ENCODE results near the gene MSX2. TPM values are rescaled to one million over a fixed set of nuclear protein-coding genes. Genes with fewer than 3 reads are reported as not detected.

Gene MSX2
- total RNA-seq, 5 donors from 2014 or later (not counting 1 experiment from before 2014, with no cell fraction given) = not detected

DNA sequence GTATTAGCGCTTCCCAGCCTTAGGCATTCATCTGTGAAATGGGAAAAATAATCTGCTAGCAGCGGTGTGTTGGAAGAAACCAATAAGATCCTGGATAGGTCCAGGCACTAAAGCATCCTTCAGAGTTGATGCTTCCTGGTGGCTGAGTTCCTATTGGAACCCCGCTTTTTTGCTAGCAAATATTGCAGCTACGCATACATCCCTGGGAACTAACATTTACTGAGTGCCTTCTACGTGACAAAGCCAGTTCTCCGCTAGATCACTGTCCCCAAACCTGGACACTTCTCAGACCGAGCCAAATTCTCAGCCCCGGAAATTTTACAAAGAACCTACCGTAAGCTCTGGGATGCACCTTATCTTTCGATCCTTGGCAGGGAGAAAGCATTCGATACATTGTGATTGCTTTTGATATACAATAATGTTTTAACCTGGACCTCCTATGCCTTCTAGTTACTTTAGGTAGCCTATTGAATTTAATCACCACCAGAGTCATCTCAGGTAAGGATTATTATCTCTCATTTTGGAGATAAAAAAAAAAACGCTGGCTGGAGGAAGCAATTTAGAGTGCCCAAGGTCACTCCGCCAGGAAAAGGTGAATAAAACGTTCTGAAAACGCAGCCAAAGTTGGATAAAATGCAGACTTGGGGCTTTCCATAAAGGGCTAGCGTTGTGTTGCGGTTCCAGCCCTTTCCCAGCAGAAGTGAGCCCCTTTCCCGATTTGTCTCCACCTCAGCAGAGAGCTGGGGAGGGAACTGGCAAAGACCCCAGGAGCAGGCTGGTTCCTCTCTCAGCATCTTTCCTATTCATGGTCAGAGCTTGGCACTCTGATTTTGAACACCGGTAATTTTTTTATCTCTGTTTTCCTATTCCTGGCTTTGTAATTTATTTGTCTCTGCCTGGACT lies 2.6 kb upstream of the MSX2 start:
- Histone ChIP-seq H3K27me3 (replicated peaks in 1 of 2; ENCODE audit: control insufficient read depth in 2 of 2, extremely low read depth in 1 of 2, insufficient read depth in 2 of 2, low read length in 1 of 2) (peaks cover 44 to 67% of the 10 kb centered on the region in 2 experiments), H3K27ac (ENCODE audit: low read length) (no peak overlapping the region), H3K4me3 (ENCODE audit: control insufficient read depth in 1 of 2, extremely low read depth in 1 of 2, low read length in 1 of 2) (no peak overlapping the region), H3K9me3 (no peaks in the 10 kb centered on the region), H3K4me1 (ENCODE audit: control insufficient read depth in 1 of 2, extremely low read depth in 1 of 2, insufficient read depth in 2 of 2, low read length in 2 of 2) (peaks cover 0 to 8% of the 10 kb centered on the region in 2 experiments), H3K36me3 (ENCODE audit: control insufficient read depth in 2 of 2, extremely low read depth in 1 of 2, insufficient read depth in 1 of 2, low read length in 1 of 2) (no peaks in the 10 kb centered on the region)
- Mint-ChIP-seq H3K4me1 (peaks cover 8 to 23% (median 15%) of the 10 kb centered on the region in 3 donors), H3K27me3 (peaks cover 65 to 87% of the 10 kb centered on the region in 2 donors), H3K27ac (no peak overlapping the region), H3K9me3 (no peaks in the 10 kb centered on the region), H3K4me3 (no peak overlapping the region), H3K36me3 (no peaks in the 10 kb centered on the region)
- ATAC-seq (replicated peaks in 1 of 4) = no peak
- 19% methylated on average over 13 of the region's 19 CpGs for WGBS (ENCODE audit: insufficient coverage)
- ChIA-PET CTCF (no interaction called here), POLR2A (no interaction called here)
- no peak for DNase-seq

- H3K4me1 Mint-ChIP-seq = peaks cover 8 to 23% (median 15%) of the 10 kb centered on the region in 3 donors
- Histone ChIP-seq H3K9me3 (no peaks in the 10 kb centered on the region), H3K27ac (ENCODE audit: low read length) (no peak overlapping the region), H3K36me3 (ENCODE audit: control insufficient read depth in 2 of 2, extremely low read depth in 1 of 2, insufficient read depth in 1 of 2, low read length in 1 of 2) (no peaks in the 10 kb centered on the region), H3K4me3 (ENCODE audit: control insufficient read depth in 1 of 2, extremely low read depth in 1 of 2, low read length in 1 of 2) (no peak overlapping the region), H3K4me1 (ENCODE audit: control insufficient read depth in 1 of 2, extremely low read depth in 1 of 2, insufficient read depth in 2 of 2, low read length in 2 of 2) (peaks cover 0 to 8% of the 10 kb centered on the region in 2 experiments), H3K27me3 (replicated peaks in 1 of 2; ENCODE audit: control insufficient read depth in 2 of 2, extremely low read depth in 1 of 2, insufficient read depth in 2 of 2, low read length in 1 of 2) (peaks cover 46 to 73% of the 10 kb centered on the region in 2 experiments)
- ChIA-PET CTCF (no interaction called here), POLR2A (no interaction called here)
- DNase-seq (no peak), ATAC-seq (replicated peaks in 1 of 4) (no peak)
- no peak overlapping the region for H3K27ac Mint-ChIP-seq
- no peaks in the 10 kb centered on the region for H3K9me3 Mint-ChIP-seq
- peaks cover 70 to 89% of the 10 kb centered on the region in 2 donors for H3K27me3 Mint-ChIP-seq
- H3K36me3 Mint-ChIP-seq = no peaks in the 10 kb centered on the region
- H3K4me3 Mint-ChIP-seq = no peak overlapping the region
- WGBS (ENCODE audit: insufficient coverage) = no CpG with 5 or more reads among the region's 4 CpGs
Observed at GRCh38 chr5:174722500-174722899, 1.9 kb upstream of the MSX2 start.

- no peak overlapping the region for H3K27ac Mint-ChIP-seq
- Histone ChIP-seq H3K4me3 (ENCODE audit: control insufficient read depth in 1 of 2, extremely low read depth in 1 of 2, low read length in 1 of 2) (no peak overlapping the region), H3K27me3 (replicated peaks in 1 of 2; ENCODE audit: control insufficient read depth in 2 of 2, extremely low read depth in 1 of 2, insufficient read depth in 2 of 2, low read length in 1 of 2) (peaks cover 44 to 65% of the 10 kb centered on the region in 2 experiments), H3K27ac (ENCODE audit: low read length) (no peak overlapping the region), H3K4me1 (ENCODE audit: control insufficient read depth in 1 of 2, extremely low read depth in 1 of 2, insufficient read depth in 2 of 2, low read length in 2 of 2) (peaks cover 0 to 8% of the 10 kb centered on the region in 2 experiments), H3K9me3 (no peaks in the 10 kb centered on the region), H3K36me3 (ENCODE audit: control insufficient read depth in 2 of 2, extremely low read depth in 1 of 2, insufficient read depth in 1 of 2, low read length in 1 of 2) (no peaks in the 10 kb centered on the region)
- WGBS (ENCODE audit: insufficient coverage) = 19% methylated on average over 6 of the region's 23 CpGs
- peak overlapping the region; percentile 49 to 74 (median 61) for H3K4me3 Mint-ChIP-seq
- peaks cover 8 to 23% (median 15%) of the 10 kb centered on the region in 3 donors for H3K4me1 Mint-ChIP-seq
- no peak for ATAC-seq (replicated peaks in 1 of 4)
- DNase-seq = no peak
- no peaks in the 10 kb centered on the region for H3K9me3 Mint-ChIP-seq
- CTCF ChIA-PET = no interaction called here
- no peaks in the 10 kb centered on the region for H3K36me3 Mint-ChIP-seq
- H3K27me3 Mint-ChIP-seq = peaks cover 77 to 89% of the 10 kb centered on the region in 2 donors
- POLR2A ChIA-PET = no interaction called here
Observed at GRCh38 chr5:174723315-174723978, 935 bp upstream of the MSX2 start.

DNA sequence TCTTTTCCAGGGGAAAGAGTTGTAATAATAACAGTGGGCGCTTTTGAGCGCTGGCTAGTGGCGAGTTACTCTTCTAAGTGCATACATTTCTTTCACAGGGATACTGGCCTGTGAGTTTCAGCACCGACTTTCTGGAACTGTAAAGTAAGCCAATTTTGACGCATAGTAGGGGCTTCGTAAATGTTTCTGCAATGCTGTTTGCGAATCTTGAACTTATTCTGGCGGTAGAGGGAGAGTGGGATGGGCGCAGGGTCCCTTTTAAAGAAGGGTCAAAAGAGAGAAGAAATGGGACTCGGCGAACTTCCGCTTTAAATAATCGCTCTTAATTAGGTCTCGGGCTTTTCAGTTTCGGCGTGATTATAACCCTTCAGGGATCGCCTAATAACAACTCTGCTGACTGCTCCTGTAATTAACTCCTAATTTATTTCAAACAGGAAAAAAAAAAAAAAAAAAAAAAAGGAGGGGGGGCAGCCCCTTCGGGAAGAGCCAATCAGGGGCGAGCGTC lies 351 bp upstream of the MSX2 start:
- H3K4me3 ChIP-seq (ENCODE audit: control insufficient read depth in 1 of 2, extremely low read depth in 1 of 2, low read length in 1 of 2) = peak overlapping the region in 1 of 2 donors; percentile 23
- H3K27ac Mint-ChIP-seq = no peak overlapping the region
- peaks cover 77 to 87% of the 10 kb centered on the region in 2 donors for H3K27me3 Mint-ChIP-seq

DNA sequence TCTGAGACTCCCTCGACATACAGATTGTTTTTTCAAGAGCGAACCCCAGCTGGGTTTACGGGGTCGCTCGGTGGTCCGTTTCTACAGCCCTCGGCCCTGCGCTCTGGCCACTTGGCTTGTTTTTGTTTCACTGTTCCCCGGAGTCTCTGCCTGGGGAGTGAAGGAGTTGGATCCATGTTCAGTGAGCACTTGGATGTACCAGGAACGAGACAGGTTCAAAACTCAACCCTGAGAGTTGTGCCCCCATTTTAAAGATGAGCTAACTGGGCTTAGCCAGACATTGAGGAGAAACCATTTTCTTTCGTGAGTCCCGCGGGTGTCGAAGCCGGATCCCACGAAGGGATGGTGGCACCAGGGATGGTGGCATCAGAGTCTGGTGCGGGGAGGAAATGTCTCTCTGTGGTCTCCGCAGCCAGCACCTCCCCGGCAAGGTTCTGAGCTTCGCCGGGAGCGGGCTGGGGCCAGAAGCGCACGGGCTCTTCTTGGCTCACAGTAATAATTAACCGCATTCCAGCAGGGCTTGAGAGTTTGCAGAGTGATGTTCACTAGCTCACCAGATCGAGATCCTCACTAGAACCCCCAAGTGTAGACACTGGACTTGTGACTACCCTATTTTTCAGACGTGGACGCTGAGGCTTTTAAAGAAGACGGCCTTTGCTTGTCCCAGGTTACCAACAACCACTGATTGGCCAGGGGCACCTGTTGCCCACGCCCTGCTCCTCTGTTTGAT lies 1.0 kb downstream of the MSX2 start:
- Mint-ChIP-seq H3K27ac (no peak overlapping the region), H3K36me3 (no peaks in the 10 kb centered on the region), H3K9me3 (no peaks in the 10 kb centered on the region), H3K4me3 (peak overlapping the region in 2 of 3 donors; percentile 7 to 49), H3K4me1 (peaks cover 8 to 21% (median 13%) of the 10 kb centered on the region in 3 donors), H3K27me3 (peaks cover 75 to 85% of the 10 kb centered on the region in 2 donors)
- H3K27ac ChIP-seq (ENCODE audit: low read length) = no peak overlapping the region
- CTCF ChIA-PET = no interaction called here
- H3K4me3 ChIP-seq (ENCODE audit: control insufficient read depth in 1 of 2, extremely low read depth in 1 of 2, low read length in 1 of 2) = no peak overlapping the region
- POLR2A ChIA-PET = no interaction called here
- H3K36me3 ChIP-seq (ENCODE audit: control insufficient read depth in 2 of 2, extremely low read depth in 1 of 2, insufficient read depth in 1 of 2, low read length in 1 of 2) = no peaks in the 10 kb centered on the region
- no peaks in the 10 kb centered on the region for H3K9me3 ChIP-seq
- ATAC-seq (replicated peaks in 1 of 4) (no peak), DNase-seq (no peak)
- H3K4me1 ChIP-seq (ENCODE audit: control insufficient read depth in 1 of 2, extremely low read depth in 1 of 2, insufficient read depth in 2 of 2, low read length in 2 of 2) = peaks cover 0 to 8% of the 10 kb centered on the region in 2 experiments
- 11% methylated on average over 28 of the region's 30 CpGs for WGBS (ENCODE audit: insufficient coverage)
- peaks cover 32 to 57% of the 10 kb centered on the region in 2 experiments for H3K27me3 ChIP-seq (replicated peaks in 1 of 2; ENCODE audit: control insufficient read depth in 2 of 2, extremely low read depth in 1 of 2, insufficient read depth in 2 of 2, low read length in 1 of 2)

More for the DNA sequence above, 351 bp upstream of the MSX2 start:
- CTCF ChIA-PET = no interaction called here
- 0% methylated on average over 2 of the region's 20 CpGs for WGBS (ENCODE audit: insufficient coverage)
- DNase-seq (no peak), ATAC-seq (replicated peaks in 1 of 4) (no peak)
- Mint-ChIP-seq H3K4me3 (peak overlapping the region; percentile 49 to 74 (median 61)), H3K4me1 (peaks cover 8 to 23% (median 15%) of the 10 kb centered on the region in 3 donors), H3K9me3 (no peaks in the 10 kb centered on the region), H3K36me3 (no peaks in the 10 kb centered on the region)
- no peaks in the 10 kb centered on the region for H3K9me3 ChIP-seq
- POLR2A ChIA-PET = no interaction called here
- peaks cover 0 to 8% of the 10 kb centered on the region in 2 experiments for H3K4me1 ChIP-seq (ENCODE audit: control insufficient read depth in 1 of 2, extremely low read depth in 1 of 2, insufficient read depth in 2 of 2, low read length in 2 of 2)
- no peaks in the 10 kb centered on the region for H3K36me3 ChIP-seq (ENCODE audit: control insufficient read depth in 2 of 2, extremely low read depth in 1 of 2, insufficient read depth in 1 of 2, low read length in 1 of 2)
- H3K27ac ChIP-seq (ENCODE audit: low read length) = no peak overlapping the region
- peaks cover 42 to 62% of the 10 kb centered on the region in 2 experiments for H3K27me3 ChIP-seq (replicated peaks in 1 of 2; ENCODE audit: control insufficient read depth in 2 of 2, extremely low read depth in 1 of 2, insufficient read depth in 2 of 2, low read length in 1 of 2)
